NCI-H146 treated with DMSO at 0.1 percent for 48 hours (cell line): ENCODE measurements around the gene KPNA4.
"Not testable (repeated sequence)": the region's sequence is repeated elsewhere in the genome, so short reads cannot be mapped to it uniquely, and the experiment has no call there.

Source experiments
- DNase-seq: peaks from one replicate; lab custom pipeline; 2025; ENCODE audit not compliant: unreplicated experiment; lab: John Stamatoyannopoulos, UW

KPNA4 gene, protein sequence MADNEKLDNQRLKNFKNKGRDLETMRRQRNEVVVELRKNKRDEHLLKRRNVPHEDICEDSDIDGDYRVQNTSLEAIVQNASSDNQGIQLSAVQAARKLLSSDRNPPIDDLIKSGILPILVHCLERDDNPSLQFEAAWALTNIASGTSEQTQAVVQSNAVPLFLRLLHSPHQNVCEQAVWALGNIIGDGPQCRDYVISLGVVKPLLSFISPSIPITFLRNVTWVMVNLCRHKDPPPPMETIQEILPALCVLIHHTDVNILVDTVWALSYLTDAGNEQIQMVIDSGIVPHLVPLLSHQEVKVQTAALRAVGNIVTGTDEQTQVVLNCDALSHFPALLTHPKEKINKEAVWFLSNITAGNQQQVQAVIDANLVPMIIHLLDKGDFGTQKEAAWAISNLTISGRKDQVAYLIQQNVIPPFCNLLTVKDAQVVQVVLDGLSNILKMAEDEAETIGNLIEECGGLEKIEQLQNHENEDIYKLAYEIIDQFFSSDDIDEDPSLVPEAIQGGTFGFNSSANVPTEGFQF

DNA sequence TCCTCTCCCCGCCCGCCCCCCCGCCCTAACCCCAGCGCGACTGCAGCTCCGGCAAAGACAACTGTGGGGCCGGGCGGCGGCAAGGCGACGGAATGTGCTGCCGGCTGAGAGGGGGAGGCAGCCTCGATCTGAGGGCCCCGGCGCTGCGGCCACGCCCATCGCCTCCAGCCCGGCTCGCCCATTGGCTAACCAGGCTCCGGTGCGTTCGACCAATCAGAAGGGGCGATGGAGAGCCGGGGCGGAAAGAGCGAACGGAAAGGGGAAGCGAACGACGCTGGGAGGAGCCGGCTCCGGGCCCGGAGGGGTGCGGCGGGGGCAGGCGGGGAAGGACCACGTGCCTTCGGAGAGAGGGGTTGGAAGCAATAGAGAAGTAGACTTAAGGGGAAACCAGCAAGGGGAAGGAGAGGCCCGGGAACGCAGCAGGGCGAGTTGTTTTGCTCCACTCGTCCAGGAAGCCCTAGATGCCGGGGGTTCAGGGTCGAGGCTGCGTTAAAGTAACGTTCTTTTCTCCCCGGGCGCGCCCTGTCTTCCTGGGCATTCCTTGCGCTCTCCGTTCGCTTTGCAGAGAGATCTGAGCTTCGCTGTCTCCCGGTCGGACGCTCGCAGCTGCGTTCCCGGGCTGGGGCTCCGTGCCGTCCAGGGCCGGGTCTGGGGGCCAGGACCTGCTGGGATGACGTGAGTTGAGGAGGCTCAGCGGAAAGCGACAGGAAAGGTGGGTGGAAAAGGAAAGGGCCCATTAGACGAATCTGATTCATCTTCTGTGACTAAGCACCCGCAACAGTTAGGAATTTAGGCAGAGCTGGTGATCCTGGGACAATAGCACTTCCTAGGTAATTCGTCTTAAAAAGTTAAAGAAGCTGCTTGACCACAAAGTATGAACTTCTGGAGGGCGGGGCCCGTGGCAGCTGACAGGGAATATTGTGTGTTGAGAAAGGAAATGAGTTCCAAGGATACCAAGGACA lies at the start of gene KPNA4:
KPNA4 (minus strand) TSS at position 130 of the 962 bp plus-strand sequence. CDS start 289 bp downstream, outside the sequence.
- DNase-seq: peak; percentile 98

DNA sequence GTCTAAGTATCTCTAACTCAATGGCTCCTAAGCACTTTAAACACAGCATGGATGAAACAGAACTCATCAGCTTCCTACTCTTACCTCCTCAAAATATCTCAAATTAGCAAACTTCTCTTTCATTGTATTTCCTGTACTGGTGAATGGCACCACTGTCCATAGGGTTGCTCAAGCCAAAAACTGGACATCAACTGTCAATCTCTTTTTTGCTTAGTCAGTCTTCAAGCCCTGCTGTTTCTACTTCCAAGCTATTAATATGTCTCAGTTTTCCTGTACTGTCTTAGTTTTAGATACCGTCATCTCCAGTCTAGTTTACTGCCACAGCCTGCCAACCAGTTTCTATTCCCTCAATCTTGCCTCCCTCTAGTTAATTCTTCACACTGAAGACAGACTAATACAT lies 48.3 kb upstream of the KPNA4 start:
- no peak for DNase-seq

DNA sequence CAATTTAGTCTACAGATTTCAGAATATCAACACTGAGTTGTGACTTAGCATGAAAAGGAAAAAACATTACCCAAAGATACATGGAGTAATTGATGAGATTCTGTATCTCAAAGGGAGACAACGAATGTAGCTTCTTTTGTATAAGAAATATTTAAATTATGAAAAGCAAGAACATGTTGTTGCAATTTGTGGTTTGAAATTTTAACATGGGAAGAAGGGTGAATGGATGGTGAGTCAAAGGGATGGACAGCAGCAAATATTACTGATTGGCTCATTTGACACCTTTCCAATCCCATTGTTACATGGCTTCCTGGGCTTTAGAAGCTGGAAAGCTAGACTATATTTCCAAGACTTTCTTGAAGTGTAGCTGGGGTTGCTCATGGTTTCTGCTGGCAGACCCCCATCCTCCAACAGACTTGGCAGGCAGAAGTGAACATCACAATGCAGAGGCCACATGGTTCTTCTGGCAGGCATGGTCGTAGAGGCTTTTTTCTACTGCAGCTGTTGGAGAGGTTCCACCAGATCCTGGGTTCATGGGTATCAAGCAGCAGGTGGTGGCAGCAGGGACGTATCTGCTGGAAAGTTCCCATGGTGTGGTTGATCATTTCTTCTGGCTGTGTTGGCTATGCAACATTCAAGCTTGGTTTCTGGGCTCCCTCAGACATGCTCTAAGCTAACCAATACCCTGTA lies 47.2 kb upstream of the KPNA4 start:
- DNase-seq: no peak

DNA sequence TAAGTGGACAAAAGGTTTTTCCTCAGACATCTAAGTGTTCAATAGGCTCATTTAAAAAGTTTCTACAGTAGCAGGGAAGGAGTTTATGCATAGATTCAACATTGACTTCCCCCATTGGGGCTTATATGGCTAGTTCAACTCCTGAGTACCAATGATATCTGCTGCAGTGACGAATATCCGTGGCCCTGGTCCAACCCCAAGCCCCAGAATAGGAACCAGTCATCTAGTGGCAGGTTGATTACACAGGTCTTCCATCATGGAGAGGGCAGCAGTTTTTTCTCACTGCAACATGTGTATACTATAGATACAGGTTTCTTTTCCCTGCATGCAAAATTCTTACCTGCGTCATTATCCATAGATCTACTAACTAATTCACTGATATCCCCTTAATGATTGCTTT lies 45.8 kb upstream of the KPNA4 start:
- DNase-seq: no peak

DNA sequence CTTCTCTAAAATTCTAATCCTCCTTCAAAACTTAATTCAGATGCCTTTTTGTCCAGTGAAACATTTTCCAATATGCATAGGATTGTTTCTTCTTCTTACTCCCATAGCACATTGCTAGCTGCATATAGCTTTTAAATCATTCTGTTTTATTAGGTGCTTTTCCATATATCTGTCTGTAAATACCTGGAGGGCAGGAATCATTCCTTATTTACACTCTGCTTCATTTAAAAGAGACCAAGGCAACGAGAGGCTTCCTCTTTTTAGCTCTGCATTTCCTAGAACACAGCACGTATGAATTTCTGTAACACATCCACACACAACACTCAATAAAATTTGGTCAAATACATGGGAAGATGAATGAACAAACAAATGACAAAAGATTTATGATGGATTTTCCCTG lies 43.5 kb upstream of the KPNA4 start:
- DNase-seq: no peak

DNA sequence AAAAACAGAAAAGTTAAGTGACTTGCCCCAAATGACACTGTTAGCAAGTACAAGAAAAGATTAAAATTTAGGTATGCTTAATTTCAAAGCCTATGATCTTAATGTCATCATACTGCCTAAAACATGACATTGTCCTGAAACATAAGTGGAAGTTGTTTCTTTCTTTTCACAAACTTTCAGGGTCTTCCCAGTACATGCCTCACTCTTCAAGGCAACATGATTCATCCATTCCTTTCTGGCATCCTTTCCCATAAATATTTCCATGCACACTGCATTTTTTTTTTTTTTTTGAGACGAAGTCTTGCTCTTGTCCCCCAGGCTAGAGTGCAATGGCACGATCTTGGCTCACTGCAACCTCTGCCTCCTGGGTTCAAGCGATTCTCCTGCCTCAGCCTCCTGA lies 42.5 kb upstream of the KPNA4 start:
- no peak for DNase-seq

DNA sequence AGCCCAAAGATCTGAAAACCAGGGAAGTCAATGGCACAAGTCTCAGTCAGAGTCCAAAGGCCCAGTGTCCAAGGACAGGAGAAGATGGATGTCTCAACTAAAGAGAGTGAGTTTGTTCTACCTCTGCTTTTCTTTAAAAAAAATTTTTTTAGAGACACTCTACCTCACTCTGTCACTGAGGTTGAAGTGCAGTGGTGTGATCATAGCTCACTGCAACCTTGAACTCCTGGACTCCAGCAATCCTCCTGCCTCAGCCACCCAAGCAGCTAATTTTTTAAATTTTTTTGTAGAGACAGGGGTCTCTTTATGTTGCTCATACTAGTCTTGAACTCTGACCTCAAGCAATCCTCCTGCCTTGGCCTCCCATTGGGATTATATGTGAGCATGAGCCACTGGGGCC lies 39.9 kb upstream of the KPNA4 start:
- no peak for DNase-seq

DNA sequence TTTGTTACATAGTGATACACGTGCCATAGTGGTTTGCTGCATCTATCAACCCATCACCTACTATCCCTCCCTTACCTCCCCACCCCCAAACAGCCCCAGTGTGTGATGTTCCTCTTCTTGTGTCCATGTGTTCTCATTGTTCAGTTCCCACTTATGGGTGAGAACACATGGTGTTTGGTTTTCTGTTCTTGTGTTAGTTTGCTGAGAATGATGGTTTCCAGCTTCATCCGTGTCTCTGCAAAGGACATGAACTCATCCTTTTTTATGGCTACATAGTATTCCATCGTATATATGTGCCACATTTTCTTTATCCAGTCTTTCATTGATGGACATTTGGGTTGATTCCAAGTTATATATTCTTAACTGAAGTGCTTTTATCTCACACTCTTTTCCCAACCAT lies 38.5 kb upstream of the KPNA4 start:
- not testable (repeated sequence) for DNase-seq

DNA sequence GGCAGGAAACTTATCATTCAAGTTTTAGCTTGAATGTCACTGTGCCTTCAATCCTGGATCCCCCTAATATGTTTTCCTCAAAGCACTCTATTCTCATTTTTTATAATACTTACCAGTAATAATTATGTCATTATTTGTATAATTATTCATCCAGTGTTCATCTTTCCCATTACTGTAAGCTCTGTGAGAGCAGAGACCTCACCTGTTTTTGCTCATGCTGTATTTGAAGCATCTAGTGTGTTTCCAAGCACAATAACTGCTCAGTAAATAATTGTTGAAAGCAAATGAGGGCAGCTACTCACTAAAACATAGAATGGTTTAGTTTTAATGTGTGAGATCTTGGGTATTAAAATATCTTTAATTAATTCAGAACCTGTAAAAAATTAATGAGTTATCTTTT lies 36.9 kb upstream of the KPNA4 start:
- no peak for DNase-seq

DNA sequence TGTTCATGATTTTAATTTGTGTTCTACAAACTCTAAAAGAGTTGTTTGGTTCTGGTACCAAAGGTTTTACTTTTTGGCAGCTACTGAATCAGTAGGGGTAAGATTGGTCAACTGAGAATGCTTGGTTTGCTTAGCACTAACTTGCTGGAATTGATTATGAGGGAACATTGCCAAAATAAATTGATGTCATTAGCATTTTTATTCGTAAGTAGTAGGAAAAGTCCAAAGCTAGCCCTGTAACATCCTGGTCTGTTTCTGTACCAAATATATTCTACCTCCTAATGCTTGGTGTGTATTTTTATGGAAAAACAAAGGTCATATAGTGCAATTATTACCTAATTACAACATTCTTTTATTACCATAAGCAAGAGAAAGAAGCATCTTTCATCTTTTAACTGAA lies 35.9 kb upstream of the KPNA4 start:
- DNase-seq: no peak

DNA sequence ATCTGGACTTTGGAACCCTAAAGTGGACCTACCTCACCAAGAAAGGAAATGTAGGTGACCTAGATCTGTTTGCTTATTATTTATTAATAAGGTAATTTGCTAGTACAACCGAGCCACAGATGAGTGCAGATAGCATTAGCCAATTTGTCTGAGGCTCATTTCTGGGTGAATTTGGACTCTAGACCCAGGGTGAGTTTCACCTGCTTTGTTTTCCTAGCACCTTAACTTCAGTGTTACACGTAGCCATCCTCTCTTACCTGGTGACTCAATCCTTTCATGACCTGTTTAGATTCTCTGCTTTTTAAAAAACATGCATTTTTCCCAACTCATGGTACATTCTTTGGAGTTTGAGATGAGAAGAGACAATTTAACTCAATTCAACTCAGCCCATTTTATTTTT lies 33.5 kb upstream of the KPNA4 start:
- DNase-seq: no peak

DNA sequence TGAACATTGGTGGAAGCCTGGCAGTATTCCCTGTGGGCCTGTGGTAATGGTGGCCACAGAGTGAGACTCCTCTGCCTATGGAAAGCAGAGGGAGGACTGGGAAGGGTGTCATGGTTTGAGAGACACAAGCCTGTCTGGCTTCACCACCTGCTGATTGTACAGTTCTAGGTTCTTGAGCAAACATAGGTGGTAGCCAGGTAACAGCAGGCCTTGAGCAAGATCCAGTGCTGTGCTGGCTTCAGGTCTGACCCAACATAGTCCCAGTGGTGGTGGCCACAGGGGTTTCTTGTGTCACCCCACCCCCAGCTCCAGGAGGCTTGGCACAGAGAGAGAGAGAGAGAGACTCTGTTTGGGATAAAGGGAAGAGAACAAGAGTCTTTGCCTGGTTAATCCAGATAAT lies 22.7 kb upstream of the KPNA4 start:
- no peak for DNase-seq

DNA sequence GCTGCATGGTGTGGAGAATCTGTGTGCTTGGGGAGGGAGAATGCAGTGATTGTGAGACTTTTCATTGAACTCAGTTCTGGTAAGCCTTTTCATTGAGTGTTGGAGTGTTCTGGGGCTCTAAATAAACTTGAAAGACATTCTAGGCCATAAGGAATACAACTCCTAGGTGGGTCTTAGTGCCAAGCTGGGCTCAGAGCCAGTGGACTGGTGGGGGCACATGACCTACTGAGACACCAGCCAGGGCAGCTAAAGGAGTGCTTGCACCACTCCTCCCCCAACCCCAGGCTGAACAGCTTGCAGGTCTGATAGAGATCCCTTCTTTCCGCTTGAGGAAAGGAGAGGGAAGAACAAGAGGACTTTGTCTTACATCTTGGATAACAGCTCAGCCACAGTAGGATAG lies 21.7 kb upstream of the KPNA4 start:
- no peak for DNase-seq

DNA sequence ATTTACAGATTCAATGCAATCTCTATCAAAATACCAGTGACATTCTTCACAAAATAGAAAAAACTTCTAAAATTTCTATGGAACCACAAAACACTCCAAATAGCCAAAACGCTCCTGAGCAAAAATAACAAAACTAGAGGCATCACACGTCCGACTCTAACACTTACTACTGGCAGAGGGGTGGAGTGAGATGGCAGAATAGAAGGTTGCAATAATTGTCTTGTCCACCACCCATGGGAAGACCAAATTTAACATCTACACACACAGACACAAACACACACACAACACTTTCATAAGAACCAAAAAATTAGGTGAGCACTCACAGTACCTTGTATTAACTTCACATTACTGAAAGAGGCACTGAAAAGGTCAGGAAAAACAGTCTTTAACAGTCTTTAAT lies 21.3 kb upstream of the KPNA4 start:
- DNase-seq: no peak

DNA sequence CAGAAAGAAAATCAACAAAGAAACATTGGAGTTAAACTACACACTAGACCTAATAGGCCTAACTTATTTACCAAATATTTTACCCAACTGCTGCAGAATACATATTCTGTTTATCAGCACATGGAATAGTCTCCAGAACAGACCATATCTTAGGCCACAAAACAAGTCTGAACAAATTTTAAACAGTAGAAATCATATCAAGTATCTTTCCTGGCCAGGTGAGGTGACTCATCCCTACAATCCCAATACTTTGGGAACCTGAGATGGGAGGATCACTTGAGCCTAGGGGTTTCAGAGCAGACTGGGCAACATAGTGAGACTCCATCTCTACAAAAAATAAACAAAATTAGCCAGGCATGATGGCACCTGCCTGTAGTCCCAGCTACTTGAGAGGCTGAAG lies 18.1 kb upstream of the KPNA4 start:
- no peak for DNase-seq

DNA sequence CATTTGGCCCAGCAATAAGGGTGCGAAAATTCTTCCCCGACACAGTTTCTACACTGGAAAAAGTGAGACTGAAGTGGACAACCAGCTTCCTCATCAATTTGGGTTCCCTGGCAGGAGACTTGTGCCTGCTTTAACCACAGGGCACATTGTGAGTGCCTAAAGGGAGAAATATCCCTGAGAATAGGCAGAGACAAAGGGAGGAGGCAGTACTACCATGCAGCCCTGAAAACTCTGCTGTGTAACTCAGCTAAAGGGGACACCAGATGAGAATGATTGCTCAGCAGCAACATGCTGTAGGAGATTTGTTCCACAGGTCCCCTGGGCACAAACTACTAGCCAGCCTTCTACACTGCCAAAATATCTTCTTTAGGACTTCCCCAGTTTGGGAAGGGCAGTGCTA lies 15.6 kb upstream of the KPNA4 start:
- no peak for DNase-seq

DNA sequence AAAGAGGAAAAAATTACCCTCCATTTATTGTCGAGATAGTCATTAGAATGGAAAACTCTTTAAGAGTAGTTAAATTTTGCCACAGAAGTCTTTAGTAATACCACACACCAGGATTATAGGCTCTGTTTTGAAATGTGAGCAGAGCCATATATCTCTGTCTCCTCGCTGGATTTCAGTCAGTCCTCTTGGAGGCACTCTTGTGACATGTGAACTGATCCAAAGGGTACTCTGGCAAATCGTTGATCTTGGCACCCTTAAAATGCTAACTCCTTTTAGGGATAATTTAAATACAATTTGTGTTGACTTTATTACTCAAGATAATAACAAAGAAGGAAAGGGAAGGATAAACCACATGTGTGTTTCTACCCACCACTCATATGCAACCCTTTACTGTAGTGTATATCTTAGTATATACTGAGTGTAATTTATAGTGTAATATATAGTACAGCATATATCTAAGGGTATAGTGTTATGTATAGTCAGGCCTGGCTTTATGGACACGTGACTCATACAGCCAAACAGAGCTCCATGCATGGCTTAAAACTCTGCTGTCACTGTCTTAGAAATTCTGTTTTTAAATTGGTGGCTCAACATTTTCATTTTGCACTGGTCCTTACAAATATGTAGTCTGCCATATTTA lies 12.3 kb upstream of the KPNA4 start:
- DNase-seq: peak; percentile 21

DNA sequence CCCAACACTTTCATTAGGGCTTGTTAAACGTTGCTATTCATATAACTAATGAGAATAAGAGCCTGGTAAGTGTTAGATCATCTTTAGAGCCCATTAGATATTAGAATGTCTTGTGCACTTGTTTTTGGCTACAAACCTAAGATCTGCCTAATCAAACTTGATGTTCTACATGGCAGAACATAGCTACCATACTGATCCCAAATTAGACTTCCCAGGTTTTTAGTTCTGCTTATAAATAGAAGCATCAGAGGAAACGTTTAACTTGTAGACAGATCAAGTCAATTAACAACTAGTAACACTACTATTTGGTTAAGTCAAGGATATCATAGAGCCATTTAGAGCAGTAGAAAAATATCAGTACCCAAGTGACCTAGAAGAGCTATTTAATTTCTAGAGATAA lies 11.7 kb upstream of the KPNA4 start:
- no peak for DNase-seq

DNA sequence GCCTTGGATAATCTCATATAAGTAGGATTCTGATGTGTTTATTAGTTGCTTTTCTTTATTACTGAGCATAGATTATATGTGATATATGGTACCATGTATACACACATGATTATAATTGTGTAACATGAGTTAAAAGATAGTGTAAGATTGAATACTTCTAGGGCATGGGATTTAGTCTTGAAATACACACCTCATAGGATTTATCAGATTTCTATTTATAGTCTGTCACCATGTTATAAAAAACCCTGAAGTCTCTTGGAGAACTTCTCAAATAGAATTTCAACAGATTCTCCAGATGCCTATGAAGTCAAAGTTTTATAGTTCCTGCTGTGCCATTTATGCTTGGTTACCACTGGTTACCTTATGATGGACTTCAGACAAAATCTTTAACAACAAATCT lies 11.2 kb upstream of the KPNA4 start:
- DNase-seq: no peak

DNA sequence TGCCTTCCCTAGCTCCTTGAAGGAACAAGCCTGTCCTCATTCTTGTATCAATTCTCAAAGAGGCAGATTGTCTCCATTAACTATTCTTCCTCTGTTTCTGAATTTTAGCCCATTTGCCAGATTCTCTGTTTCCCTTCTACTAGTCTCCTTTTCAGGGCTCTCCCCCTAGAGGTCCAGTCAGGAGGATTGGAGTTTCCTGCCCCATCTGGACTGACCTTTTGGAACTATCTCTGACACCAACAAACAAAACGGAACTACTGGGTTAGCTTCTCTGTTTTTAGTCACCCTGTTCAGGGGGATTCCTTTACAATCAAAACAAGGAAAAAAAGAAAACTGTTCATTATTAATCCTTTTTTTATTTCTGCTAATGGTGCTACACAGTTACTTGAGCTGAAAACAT lies 10.2 kb upstream of the KPNA4 start:
- no peak for DNase-seq

DNA sequence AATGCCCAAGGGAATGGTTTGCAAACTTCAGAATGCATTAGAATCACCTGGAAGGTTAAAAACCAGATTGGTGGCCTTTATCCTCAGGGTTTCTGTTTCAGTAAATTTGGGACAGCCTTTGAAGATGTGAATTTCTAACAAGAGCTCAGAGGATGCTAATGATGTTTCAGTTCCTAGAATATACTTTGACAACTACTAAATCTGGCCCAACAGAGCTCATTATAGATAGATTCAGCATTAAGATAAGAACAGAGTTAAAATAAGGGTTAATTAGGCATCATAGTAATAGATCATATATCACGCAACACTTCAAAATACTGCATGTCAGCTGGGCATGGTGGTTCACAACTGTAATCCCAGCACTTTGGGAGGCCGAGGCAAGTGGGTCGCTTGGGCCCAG lies 9.3 kb upstream of the KPNA4 start:
- DNase-seq: no peak
